Measurements from ENCODE around the gene TAPT1.
A peak's percentile ranks its signal among the peaks of the same experiment; 100 is the strongest.

Gene TAPT1

DNA sequence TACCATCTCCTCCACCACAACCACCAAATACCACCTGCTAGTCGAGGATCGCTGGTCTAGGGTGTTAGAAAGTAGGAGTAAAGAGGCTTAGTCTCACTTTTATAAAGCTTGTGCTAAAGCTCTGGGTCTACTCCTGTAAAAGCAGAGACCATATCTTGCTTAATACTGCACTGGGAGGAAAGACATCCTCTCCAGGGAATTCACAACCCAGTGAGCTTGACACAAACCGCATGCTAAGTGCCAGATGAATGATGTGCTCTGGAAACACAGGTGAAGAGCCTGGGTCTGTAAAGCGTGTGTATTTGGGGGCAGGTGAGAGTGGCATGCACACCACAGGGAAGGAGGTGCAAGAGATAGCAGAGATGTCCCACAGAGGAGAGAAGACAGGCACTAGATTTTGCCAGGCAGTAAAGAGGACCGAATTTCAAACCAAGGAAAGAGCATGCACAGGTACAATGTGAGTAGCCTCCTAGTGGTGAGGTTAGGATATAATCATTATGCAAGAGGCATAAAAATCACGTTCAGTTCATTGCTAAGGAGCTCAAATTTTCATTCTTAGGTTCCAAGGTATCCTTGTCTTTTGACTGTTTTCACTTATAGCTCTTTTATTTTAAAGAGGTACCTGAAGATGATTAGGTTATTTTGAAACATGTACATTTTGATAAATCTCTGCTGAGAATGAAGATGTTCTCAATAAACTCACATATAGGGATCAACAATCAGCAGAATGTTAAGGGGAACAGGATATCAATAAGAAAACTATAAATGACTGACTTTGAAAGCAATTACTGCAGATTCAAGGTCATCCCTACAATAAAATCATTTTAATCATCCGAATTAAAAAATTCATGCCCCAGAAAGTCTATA, 20.7 kb downstream of the TAPT1 start:
- no peak for DNase-seq (ENCODE audit: low read depth)
- no peak overlapping the region for H3K4me3 ChIP-seq (ENCODE audit: control insufficient read depth, low read depth, low read length)
- TF ChIP-seq, protein P1, sequence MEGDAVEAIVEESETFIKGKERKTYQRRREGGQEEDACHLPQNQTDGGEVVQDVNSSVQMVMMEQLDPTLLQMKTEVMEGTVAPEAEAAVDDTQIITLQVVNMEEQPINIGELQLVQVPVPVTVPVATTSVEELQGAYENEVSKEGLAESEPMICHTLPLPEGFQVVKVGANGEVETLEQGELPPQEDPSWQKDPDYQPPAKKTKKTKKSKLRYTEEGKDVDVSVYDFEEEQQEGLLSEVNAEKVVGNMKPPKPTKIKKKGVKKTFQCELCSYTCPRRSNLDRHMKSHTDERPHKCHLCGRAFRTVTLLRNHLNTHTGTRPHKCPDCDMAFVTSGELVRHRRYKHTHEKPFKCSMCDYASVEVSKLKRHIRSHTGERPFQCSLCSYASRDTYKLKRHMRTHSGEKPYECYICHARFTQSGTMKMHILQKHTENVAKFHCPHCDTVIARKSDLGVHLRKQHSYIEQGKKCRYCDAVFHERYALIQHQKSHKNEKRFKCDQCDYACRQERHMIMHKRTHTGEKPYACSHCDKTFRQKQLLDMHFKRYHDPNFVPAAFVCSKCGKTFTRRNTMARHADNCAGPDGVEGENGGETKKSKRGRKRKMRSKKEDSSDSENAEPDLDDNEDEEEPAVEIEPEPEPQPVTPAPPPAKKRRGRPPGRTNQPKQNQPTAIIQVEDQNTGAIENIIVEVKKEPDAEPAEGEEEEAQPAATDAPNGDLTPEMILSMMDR (conservative IDR thresholded peaks at IDR 0.05; ENCODE audit: control insufficient read depth, insufficient read depth, low read depth, low read length): peak; percentile 65

DNA sequence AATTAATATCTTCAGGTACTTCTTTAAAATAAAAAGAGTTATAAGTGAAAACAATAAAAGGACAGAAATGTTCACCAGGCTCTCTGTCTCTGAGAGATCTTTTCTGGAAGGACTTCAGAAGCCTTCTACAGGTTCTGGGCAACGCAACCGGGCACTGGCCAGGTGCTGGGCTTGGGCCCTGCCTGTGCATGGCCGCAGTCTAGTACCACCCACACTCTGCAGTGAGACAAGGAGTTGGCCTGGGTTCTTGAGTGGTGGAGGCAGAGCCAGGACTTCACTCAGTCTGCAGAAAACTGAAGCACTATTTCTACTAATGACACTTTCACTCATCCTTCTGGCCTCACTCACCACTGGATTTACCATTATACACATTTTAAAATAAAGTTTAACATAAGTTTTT, 21.8 kb downstream of the TAPT1 start:
- TF ChIP-seq, protein P1 (conservative IDR thresholded peaks at IDR 0.05; ENCODE audit: control insufficient read depth, insufficient read depth, low read depth, low read length): no peak
- H3K4me3 ChIP-seq (ENCODE audit: control insufficient read depth, low read depth, low read length): no peak overlapping the region
- no peak for DNase-seq (ENCODE audit: low read depth)

DNA sequence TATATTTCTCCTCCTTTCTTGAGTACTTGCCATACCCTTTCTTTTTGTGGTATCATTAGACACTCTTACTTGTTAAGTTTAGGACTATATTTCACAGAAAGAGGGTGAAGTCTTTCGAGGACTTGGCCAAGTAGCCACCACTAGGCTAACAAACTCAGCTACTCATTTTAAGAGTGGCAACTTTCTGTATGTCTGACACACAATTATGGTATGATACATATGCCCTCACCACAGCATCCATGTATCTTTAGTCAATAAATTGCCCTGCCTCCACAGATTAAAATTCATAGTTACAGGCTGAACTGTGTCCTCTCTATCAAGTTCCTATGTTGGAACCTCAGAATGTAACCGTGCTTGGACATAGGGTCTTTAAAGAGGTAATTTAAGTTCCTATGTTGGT, 23.2 kb downstream of the TAPT1 start:
- TF ChIP-seq, protein P1 (conservative IDR thresholded peaks at IDR 0.05; ENCODE audit: control insufficient read depth, insufficient read depth, low read depth, low read length): no peak
- no peak for DNase-seq (ENCODE audit: low read depth)
- H3K4me3 ChIP-seq (ENCODE audit: control insufficient read depth, low read depth, low read length): no peak overlapping the region

DNA sequence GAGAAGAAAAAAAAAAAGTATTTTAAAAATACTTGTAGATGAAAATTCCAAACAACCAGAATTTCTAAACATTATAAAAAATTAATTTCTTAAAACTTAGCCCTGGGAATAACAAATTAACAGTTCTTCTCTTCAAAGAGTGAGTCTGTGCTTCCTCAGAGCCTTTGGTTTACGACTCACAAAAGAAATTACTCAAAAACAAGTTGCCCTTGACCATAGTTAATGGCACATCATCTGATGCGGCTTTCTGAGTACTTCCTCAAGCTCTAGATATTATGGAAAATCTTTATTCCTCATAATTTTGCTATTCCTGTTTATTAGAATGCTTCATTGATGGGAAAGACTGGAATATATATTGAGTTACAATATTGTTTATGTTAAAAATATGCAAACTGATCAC, 23.7 kb downstream of the TAPT1 start:
- H3K4me3 ChIP-seq (ENCODE audit: control insufficient read depth, low read depth, low read length): no peak overlapping the region
- TF ChIP-seq, protein P1 (conservative IDR thresholded peaks at IDR 0.05; ENCODE audit: control insufficient read depth, insufficient read depth, low read depth, low read length): no peak
- DNase-seq (ENCODE audit: low read depth): peak; percentile 53

DNA sequence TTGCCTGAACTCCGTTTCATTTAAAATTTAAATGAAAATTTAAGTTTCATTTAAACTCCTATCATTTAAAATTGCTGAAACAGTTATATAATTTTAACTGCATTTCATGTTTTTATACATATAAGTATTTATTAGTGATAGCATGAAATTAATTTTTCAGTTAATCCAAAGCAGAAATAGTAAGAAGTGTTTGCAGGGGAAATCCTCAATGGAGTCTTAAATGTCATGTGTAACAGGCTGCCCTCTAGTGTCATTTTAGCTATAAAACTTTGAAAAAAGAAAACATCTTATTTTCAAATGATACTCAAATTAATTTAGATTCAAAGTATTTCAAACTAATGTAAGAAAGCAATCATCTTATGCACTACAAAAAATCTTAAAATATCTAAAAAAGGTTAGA, 27.2 kb downstream of the TAPT1 start:
- no peak overlapping the region for H3K4me3 ChIP-seq (ENCODE audit: control insufficient read depth, low read depth, low read length)
- peak; percentile 49 for DNase-seq (ENCODE audit: low read depth)
- TF ChIP-seq, protein P1 (conservative IDR thresholded peaks at IDR 0.05; ENCODE audit: control insufficient read depth, insufficient read depth, low read depth, low read length): peak; percentile 32

DNA sequence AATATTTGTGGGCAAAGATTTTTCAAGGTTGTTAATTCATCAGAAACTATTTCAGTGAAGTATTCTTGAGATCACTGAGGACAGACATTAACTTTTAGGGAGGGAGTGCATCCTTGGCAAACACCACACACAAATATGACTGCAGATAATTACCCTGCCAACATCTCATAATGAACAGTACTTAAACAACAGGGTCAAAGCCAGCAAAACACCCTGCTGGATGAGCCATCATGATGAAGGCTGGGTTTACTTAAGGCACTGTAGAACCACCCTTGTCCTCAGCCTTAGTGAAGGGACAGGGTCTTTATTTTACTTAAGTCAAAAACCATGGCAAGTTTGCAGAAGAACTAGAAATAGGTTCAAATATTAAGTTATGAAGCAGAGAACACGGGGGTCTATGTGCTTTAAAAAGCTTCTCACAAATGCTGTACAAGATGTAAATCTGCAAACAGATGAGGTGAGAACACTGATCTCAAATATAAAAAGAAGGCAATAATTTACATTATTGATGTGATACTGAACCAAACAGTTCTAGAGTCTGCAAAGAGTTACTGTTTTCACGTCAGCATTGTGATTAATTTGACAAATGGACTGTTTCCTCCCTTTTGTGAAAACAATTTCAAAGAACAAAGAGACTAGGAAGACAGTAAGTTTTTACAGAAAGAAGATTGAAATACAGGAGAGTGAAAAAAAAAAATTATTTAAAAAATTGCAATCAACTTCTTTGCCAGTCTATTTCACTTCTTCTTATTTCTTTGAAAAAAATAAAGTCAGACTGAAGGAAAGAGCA, 28.2 kb downstream of the TAPT1 start:
- H3K4me3 ChIP-seq (ENCODE audit: control insufficient read depth, low read depth, low read length): no peak overlapping the region
- TF ChIP-seq, protein P1 (conservative IDR thresholded peaks at IDR 0.05; ENCODE audit: control insufficient read depth, insufficient read depth, low read depth, low read length): no peak
- DNase-seq (ENCODE audit: low read depth): no peak
